GM21447 (cell line): ENCODE results near the gene CASK.
"Not testable (repeated sequence)": the region's sequence is repeated elsewhere in the genome, so short reads cannot be mapped to it uniquely, and the experiment has no call there.

Experiments used
- ATAC-seq: cut with Tn5 transposase; IDR thresholded peaks from one replicate; pipeline ENCODE4 v1.9.1; 2021; ENCODE audit not compliant: unreplicated experiment

The CASK gene

GRCh38 chrX:41655631-41656030 is 267.7 kb downstream of the CASK start:
- no peak for ATAC-seq

DNA sequence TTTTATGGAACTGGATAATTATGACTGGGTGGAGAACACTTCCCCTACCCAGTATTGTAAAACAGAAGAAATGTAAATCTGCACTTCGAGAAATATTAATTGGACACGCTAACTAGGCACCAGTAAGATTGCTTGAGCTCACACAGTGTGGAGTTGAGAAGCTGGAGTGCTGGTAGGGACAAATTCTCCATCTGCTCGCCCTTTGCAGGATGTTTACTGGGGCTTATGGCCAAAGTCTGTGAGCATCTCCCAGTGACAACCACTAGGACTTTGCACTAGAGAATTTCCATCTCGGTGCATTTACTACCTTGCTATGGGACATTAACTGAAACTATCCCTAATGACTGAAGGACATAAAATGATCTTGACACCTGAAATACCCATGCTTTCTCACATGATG is 268.3 kb downstream of the CASK start:
- ATAC-seq = no peak

DNA sequence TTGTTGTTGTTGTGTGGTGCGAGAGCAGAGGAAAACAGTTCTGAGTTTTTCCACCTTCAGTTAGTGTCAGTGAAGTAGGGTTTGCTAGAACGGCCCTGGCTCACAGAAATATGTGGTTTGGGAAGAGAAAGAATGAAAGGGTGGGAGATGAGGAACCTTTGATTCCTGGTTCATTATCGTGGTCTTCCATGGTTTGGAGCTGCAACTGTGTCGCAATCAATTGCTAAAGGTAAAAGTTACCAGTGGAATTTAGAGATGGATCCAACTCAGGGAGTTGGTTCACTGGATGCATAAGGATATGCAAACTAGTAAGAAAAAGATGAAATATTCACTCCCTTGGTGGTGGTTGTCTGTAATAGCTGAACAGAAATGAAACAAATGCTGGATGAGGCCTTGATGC is 270.2 kb downstream of the CASK start:
- no peak for ATAC-seq

- not testable (repeated sequence) for ATAC-seq
These were observed 277.2 kb downstream of the CASK start for GRCh38 chrX:41646201-41646600.

DNA sequence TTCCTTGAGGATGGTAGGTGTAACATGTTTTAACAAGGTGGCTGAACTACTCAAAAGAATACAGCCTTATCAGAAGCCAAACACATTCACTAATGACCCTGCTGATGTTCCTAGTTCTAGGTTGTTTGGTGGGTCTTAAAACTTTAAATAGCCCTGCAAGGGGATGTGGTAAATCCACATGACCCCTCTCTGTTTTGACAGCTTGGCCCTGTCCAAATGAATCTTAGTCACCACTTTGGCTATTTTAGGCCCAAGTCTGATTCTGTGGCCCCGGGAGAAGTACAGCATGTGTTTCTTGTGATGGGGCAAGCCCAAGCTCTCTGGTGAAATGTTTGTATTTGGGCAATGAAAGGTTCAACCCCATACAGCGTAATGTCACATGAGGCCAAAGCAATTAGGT is 289.1 kb downstream of the CASK start:
- ATAC-seq = no peak

DNA sequence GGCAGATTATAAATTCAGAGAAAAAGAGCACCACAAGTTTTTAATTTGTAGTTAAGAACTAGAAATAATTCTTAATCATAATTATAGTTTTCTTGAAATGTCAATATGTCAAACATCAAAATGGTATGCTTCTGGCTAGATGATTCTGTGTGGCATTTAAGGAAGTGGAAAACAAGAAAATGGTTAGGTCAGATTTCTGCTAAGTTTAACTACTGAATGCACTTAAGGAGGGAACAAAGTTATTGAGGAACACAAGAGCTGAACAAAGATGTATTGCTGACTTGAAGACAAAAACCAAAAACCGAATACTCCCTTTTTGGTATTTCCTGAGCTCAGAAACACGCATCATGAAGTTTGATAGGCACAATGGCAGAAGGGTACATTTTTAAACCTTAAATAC is 293.3 kb downstream of the CASK start:
- no peak for ATAC-seq

GRCh38 chrX:41629539-41629938 is 293.8 kb downstream of the CASK start:
- ATAC-seq = no peak

DNA sequence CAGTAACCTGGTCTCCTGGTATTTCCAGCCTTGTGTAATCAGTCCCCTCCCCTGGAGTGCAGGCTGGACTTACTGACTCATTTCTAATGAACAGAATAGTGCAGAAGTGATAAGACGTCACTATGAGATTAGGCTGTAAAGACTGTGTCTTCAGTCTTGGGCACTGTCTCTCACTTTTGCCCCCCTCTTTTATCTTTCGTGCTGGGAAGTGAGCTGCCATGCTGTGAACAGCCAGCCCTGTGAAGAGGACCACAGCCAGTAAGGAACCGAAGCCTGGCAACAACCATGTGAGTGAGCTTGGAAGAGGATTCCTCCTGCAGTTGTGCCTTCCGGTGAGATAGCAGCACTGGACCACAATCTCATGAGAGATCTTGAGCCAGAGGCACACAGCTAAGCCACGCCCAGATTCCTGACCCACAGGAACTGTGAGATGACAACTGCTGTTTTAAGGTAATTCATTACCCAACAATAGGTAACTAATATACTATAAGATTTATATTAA is 302.1 kb downstream of the CASK start:
- no peak for ATAC-seq

DNA sequence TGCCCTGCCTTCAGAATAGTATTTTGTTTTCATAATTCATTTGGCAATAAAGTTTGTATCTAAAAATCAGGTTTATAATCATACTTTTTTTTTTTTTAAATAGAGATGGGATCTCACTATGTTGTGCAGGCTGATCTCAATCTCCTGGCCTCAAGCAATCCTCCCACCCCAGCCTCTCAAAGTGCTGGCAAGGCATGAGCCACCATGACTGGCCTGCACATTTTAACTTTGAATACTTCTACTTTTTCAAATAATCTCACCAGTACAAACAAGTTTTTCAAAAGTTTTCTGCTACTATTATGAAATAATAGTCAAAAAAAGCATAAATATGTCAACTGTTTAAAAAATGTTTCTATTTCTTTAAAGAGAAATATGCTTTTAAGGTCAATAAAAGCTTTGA is 304.1 kb downstream of the CASK start:
- ATAC-seq = no peak

DNA sequence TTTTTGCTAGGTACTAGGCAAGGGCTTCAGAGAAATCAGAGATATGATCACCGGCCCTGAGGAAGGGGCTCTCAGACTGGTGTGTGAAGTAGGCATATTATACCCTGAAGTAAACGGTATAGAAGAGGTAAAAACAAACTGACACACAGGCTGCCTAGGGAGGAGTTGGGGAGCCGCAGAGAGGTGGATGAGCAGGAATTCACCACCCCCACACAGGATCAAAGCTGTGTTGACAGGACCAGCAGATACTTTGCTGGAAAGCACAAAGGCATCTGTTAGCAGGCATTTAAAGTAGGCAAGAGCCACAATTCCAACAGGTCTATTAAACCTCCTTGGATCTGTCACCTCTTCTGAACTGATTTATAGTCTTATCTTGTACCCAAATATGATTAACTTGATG is 306.4 kb downstream of the CASK start:
- ATAC-seq = no peak

DNA sequence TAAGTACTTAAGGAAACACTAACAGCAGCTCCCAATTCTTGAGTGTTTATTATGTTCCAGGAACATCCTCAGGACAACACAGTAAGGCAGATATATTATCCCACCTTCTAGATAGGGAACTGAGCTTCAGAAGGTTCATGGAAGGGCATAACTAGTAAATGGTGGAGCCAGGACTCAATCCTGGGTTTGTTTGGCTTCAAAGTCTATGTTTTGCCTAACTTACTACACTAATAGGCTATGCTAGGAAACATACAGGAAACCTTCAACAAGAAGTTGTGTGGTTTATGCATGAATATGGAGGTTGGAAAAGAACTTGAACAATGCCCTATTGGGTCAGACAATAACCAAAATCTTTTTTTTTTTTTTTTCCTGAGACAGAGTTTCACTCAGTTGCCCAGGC is 307.1 kb downstream of the CASK start:
- no peak for ATAC-seq

DNA sequence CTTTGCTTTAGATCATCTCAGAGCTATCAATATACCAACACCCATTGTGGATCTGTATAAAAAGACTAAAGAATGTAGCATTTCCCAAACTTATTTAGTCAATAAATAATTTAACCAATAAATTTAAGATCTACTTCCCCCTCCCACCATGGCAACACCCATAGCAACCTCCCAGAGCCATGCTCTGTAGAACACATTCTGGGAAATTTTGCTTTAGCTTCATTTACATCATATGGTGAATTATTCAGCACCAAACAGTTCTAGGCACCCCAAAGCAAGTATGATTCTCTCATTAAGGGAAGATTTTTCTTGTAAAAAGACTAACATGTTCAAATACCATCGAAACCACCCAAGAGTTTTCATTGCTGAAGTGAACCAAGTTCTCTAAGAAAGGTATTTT is 315.1 kb downstream of the CASK start:
- no peak for ATAC-seq

DNA sequence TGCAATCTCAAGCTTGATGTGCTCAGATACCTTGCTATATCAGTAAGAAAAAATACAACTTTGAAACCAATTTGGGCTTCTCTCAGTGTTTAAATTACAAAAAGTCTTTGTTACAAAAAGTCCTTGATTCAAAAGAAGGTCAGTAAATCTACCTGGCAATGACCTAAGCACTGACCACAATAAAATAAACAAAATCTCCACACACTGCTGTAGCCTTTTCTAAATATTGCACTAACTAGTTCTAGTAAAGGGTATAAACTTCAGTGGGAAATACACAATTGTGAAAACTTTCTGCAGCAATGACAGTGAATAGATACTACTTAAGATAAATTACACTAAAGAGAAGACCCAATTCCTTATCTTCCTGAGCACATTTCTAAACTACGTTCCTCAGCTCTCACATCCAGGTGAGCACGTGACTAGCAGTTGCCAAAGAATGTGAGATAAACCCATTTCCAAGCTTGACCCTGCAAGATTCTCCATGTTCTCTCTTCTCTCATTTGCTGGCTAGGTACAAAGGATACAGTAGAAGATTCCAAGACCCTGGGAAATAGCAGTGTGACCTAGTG is 316.0 kb downstream of the CASK start:
- no peak for ATAC-seq

GRCh38 chrX:41606057-41606456 is 317.3 kb downstream of the CASK start:
- ATAC-seq = not testable (repeated sequence)

DNA sequence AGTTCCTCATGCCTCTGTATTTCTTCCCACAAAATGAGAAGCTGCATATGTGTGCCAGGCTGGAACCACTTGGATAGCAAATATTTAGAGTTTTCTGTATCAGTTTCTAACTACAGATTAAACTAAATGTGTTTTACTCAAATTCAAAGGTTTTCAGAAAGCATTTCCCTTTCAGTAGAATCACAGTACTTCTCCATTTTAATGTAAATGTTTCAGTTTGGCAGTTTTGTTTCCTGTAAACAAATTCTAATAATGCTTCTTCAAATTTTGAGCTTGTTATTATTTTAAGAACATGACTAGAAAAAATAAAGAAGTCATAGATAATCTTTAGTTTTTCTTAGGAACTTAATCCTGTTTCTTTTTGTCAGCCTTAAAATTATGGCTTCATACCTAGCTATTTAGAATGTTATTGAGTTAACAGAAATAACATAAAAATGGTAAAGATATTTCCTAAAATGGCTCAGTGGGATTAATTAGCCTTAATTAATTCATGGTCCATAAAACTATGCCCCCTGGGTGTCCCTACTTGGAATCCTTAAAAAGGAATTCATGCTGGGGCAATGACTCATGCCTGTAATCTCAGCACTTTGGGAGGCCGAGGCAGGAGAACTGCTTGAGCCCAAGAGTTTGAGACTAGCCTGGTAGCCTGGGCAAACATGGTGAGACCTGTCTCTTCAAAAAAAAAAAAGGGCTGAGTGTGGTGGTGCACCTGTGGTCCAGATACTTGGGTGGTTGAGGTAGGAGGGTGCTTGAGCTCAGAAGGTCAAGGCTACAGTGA is 318.4 kb downstream of the CASK start:
- ATAC-seq = no peak

DNA sequence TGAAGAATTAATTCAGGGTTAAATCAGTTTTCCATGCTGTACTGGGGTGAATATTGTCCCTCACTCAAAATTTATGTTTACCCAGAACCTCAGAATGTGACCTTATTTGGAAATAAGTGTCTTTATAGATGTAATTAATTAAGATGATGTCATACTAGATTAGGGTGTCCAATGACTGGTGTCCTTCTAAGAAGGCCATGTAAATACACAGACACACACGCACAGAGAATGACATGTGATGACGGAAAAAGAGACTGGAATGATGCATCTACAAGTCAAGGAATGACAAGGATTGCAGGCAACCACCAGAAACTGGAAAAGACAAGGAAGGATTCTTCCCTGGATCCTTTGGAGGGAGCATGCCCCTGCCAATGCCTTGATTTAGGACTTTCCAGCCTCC is 319.2 kb downstream of the CASK start:
- no peak for ATAC-seq

DNA sequence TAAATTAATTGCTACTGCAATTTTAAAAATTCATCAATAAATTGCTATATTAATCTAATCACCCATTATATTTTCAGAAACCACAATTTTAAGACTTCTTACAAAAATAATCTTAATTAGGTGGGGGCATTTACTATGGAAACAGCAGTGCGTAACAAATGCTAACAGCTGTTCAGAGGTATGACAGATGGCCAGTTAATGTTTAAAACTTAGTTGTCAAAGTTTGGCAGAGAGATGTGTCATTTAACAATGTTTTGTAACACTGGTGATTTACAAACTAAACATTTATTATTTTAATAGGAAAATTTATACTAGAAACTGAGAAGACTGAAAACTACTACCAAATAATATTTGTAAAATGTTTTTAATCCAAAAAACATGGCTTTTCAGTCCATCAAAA is 319.8 kb downstream of the CASK start:
- ATAC-seq = no peak

DNA sequence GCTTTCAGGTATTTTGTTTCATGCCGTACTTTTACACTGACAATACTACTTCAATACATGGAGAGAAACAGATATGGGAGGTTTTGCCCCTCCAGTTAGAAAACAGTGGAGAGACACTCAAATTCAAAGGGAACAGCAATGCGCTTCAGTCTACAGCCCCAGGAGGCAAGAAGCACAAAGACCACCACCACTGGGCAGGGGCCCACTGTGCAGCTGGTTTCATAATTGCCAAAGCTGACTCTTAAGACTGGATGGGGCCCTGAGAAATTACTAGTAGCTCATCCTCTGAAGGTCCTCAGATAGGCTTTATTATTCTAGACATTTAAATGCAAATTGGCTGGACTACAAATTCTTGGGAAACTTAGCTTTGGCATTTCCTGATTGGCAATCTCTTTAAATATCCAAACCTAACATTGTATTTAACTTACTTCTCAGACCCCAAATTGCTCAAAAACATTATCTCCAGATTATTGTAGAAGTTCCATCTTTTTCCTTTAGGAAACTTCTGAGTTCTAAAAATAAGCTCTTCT is 320.5 kb downstream of the CASK start:
- ATAC-seq = no peak

- no peak for ATAC-seq
These were observed 323.1 kb downstream of the CASK start for GRCh38 chrX:41600291-41600690.

DNA sequence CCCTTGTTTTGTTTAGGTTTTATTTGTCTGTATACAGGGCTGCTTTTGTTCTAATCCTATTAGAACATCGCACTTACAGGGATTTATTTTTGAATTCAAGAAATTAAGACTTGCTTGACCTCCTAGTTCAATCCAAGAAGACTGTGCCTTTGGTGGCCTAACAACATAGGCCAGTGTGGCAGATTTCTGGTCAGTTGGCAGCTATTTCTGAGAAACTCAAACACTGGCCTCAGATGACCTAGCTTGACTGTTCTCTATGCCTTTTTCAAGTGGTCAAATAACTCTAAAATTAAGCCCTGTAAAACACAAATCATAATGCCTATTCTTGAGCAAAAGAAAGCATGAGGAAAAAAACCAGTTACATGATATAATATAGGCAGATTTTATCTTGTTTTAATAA is 323.8 kb downstream of the CASK start:
- ATAC-seq = no peak

DNA sequence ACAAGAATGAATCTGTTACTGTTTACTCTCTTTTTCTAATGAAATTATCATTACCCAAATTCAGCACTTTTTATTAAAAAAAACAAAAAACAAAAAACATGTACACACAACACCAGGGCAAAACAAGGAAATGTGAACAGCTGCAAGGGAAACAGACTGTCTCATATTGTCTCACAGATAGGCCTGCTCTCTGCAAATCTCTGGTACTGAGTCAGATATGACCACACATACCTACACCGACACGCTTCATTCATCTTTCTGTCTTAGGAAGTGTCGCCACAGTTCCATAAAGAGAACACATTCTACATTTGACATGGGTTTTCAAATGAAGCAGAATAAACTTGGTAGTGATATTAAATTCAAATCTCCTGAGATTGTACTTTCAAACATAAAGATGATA is 326.8 kb downstream of the CASK start:
- ATAC-seq = peak; percentile 97

DNA sequence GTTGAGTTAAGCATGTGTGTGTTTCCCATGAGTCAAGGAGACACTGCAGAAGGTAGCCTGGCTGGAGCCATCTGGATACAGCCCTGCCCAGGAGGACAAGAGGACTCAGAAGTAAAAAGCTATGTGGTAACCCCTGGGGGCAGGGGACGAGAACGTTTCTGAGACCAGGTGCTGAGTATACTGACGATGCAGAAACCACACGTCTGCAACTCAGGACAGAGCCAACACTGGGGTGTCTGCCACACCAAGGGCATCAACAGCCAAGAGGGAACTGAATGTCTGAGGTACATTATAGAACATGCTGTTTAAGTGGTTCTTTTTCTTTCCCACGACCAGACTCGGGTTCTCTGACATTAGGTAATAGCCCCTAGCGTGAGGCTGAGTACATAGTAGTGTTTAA is 328.7 kb downstream of the CASK start:
- ATAC-seq = no peak

DNA sequence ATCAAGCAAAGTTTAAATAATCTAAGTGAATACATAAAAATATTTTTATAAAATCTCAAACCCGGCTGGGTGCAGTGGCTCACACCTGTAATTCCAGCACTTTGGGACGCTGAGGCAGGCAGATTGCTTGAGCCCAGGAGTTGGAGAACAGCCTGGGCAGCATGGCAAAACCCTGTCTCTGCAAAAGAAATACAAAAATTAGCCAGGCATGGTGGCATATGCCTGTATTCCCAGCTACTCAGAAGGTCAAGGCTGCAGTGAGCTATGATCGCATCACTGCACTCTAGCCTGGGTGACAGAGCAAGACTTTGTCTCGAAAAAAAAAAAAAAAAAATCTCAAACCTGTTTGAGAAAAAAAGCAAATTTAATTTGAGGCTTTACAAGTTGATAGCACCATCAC is 331.4 kb downstream of the CASK start:
- no peak for ATAC-seq
